ENCODE data around the gene GATA2.

Gene GATA2

DNA sequence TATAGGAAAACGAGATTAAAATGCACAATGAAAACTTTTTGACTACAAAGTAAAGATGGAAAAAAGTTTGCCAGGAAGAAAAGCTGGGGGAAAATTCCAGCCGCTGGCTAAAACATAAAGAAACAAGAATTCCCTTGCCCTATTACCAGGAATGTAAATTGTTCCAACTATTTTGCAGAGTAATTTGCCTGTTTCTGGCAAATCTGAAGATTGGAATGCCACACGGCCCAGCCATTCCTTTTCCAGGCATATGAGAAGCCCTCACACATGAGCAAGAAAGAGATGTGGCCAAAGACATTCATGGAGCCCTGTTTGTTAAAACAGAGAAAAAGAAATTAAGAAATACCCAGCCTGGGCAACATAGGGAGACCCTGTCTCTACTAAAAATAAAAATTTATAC, 8.4 kb upstream of the GATA2 start:
- DNase-seq, result no peak

DNA sequence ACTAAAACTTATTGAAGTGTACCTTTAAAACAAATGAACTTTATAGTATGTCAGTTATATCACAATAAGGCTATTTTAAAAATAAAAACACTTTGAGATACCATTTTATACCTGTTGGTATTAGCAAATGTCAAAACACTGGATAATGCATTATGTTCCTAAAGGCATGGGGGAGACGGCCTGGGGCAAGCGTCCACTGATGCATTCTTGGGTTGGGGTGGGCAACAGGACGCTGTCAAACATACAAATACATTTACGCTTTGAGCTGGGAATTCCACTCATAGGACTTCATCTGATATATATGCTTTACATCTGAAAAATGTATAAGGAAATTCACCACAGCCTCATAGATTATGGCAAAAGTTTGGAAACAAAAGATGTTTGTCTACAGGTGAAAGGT, 7.6 kb upstream of the GATA2 start:
- no peak for DNase-seq

- no peak for DNase-seq
These were observed 6.8 kb upstream of the GATA2 start for GRCh38 chr3:128499724-128500275.

DNA sequence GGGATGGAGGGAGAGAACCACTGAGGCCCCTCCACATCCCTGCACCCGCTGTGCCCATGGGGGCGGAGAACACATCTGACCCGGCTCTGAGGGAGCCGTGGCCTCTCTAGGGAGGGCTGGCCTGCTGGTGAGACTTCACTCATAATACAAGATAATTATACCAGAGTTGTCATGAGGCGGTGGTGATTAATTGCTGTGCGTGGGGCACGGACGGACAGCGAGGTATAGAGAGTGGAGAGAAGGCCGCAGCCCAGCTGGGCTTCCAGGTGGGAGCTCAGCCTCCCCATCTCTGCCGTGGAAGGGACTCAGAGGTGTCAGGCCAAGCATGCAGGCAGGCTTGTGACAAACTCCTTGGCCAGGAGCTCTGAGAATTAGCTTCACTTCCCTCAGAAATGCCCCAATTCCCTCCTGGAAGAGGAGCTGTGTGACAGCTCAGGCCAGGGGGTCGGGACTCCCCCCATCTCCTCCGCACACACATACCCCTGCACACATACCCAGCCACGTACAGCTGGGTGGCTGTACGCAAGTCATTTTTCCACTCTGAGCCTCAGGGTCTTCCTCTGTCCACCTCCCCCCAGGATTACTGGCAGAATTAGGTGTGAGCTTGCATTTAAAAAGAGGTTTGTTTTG, 6.0 kb upstream of the GATA2 start:
- no peak for DNase-seq

DNA sequence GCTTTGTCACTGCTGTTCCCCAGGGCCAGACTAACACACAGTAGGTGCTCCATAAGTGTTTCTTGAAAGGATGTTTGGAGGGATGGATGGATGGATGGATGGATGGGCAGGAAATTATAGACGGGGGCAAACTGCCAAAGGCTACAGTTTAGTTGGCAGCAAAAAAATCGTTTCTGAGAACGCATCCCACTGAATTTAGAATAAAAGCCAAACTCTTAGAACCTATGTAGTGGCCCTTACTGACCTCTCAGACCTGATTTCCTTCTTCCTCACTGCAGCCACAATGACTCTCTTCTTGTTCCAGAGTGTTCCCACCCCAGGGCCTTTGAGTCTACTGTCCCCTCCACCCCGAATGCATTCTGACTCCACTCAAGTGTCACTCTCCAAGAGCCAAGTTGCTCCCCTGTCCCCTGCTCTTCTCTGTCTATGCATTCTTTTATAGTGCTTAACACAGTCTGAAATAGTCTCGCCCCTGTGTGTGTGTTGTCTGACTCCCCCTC, 5.2 kb upstream of the GATA2 start:
- no peak for DNase-seq

DNA sequence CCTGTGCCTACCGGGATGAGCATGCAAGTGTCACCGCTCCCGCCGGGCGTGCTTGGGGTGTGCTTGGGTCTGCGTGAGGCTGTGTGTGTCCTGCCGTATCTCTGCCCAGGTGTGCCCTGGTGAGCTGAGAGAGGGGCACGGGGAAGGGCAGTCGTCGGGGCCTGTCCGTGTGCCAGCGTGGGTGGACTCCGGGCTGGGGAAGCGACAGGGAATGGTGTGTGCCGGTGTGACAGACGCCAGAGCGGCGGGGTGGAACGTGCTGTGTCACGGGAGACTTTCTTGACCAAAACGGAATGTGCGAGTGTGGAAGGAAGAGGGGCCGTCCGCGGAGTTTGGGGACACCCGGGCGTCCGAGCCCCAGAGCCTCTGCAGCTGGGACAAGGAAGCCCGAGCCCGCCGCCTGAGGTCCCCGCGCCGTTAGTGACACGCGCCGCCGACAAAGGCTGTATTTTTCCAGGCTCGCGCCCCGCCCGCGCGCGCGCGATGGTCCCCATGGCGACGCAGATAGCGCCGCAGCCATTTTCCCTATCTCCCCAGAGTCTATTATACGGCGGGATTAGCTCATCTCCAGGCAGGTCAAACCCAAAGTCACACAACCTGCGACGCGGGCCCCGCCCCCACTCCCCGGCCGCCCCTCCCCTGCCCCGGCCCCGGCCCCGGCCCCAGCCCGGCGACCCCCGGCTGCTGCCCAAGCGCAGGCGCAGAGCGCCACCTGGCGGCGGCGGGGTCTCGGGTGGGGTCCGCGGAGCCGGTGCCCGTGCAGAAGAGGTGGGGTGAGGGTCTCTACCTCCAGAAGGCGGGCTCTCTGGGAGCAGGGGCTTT, 4.5 kb upstream of the GATA2 start:
- peak; percentile 46 for DNase-seq

GRCh38 chr3:128496602-128497304, 3.8 kb upstream of the GATA2 start:
- no peak for DNase-seq

GRCh38 chr3:128496019-128496601, 3.1 kb upstream of the GATA2 start:
- no peak for DNase-seq

DNA sequence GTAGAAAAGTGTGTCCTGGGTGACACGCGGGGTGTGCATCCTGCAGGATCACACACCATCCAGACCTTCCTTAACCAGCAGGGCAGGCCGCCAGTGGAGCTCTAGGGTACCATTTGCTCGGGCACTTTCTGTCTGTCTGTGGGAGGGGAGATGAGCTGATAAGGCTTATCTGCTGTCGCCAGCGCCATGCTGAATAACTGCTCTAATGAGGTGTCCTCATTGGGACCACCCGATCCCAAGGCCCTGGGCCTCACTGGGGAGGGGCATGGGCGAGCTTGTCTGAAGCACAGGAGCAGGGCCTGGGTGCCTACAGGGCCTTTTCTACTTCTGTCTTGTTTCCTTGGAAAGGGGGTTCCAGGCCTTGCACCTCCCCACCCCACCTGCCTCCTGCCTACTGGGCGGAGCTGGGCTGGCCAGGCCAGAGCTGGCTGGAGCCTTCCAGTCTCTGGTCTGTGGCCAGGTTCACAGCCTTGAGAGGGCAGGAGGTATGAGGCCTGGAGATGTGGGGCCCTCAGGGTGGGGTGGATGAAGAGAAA, 2.5 kb upstream of the GATA2 start:
- DNase-seq, result no peak

GRCh38 chr3:128494367-128494650, 1.3 kb upstream of the GATA2 start:
- no peak for DNase-seq

DNA sequence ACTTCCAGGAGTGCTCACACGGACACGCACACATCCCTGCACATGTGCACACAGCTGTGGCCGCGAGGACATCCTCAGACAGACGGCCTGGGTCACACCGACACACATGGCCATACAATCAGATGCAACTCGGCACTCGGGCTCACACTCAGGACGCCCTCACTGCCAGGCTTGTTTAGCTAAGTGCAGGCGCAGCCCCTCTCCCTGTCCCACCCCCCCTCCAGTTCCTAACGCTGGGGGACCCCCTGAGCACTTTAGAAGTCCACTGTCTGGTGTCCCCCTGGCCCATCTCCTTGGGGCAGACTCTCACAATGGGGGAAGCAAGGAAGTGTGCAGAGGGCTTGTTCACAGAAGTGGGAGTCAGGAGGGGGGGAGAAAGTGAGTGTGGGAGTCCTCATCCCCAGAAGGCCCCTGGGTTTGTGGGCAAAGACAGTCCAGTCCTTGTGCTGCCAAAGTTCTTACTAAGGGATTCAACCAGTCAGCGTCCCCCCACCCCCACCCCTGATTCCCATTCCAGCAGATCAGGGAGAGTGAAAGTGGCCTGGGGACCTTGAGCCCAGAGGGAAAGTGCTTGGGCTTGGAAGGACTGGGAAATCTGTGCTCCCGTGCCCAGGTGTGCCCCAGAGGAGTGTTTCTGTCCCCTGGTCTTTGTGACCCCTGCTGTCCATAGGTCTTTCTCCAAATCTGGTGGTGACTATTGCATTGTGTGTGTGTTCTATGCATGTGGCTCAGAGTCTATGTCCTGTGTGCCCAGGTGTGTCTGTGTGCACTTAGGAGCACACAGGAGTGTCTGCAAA, 767 bp upstream of the GATA2 start:
- DNase-seq, result no peak

GRCh38 chr3:128491941-128492670, 895 bp downstream of the GATA2 start:
- no peak for DNase-seq

GRCh38 chr3:128491691-128491940, 1.4 kb downstream of the GATA2 start:
- no peak for DNase-seq

- DNase-seq, result no peak
These were observed 1.9 kb downstream of the GATA2 start for GRCh38 chr3:128490915-128491690.

DNA sequence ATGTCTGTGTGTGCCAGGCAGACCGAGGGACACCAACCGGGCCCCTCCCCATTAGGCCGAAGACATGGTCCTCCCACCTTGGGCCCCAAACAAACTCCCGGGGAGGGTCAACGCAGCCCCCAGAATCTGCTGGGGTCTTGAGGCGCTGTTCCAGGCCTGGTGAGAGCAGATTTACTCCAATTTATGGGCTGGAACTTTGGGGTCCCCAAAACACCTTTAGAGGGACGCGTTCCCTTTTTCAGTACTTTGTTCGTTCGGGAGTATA, 2.4 kb downstream of the GATA2 start:
- DNase-seq, result no peak

DNA sequence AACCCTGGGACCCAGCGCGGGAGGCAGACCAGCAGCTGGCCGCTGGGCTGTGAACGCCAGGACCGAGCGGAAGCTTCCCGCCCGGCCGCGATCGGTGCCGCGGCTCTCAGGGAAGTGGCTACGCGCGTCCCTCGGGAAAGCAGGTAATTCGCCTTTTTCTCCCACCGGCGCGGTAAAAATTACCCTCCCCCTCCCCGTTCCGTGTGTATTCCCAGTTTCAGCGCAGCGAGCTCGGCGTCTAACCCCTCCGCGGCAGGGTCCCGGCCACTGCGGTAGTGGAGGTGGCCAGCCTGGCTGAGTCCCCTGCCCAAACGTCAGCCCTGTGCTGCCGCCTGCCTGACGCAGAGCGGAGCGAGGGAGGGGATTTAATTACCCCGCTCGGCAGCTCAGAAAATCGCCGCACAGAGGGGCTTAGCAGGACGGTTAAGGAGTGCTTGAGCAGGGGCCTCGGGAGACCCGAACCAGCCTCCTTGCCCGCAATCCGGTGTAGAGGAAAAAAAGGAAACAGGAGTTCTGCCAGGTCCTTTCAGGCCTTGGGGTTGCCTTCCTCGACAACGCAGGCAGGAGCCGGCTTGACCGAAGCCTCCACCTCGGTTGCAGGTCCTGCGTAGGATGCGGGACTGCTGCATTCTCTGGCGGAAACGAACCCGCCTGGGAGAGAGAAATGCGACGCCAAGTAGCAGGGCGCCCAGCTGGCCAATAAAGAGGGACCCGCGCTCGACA, 2.9 kb downstream of the GATA2 start:
- DNase-seq, result no peak

DNA sequence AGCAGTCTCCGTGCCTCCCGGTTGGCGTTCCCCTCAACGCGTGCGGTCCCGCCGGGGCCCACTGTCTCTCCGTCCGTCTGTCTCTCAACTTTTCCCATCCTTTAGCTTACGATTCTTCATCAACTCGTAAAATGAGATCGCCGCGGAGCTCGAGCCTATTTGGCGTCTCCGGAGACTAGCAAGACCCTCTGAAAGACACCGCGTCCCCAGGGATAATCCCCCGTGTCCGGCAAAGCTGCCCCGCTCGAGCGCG, 3.4 kb downstream of the GATA2 start:
- DNase-seq, result no peak

GRCh38 chr3:128488991-128489673, 3.9 kb downstream of the GATA2 start:
- peak; percentile 7 for DNase-seq

DNA sequence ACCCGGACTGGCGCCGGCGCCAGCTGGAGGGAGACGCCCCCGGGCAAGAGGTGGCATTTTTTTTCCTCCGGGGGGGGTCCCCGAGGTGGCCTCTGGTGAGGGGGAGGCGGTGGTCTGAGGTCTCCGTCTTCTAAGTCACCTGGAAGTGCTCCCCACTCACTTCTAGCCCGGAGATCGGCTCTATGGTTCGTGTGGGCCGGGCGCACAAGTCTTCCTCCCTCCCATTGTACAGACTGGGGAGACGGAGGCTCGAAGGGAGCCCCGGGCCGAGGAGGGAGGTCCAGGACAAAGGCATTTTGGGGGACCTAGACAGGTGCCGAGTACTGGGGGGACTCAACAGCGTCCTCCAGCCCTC, 4.4 kb downstream of the GATA2 start:
- DNase-seq, result no peak

Measured in NCI-H748 treated with DMSO at 0.1 percent for 48 hours (cell line).